PC-9 (cell line): ENCODE measurements around the gene TRABD2A. TPM values are rescaled to one million over a fixed set of nuclear protein-coding genes. Genes with fewer than 3 reads are reported as not detected.

ENCODE experiments used
- BruUV-seq: library from RNA; stranded (reverse); fragments of 400-500 nt; replicated peaks from 2 replicates; lab custom pipeline; 2021; lab: Mats Ljungman, UMichigan
- CTCF ChIA-PET: fragments of 300-600 bp; sonication (Branson Sonifier 250); formaldehyde crosslinking; loops from one replicate; lab custom pipeline; 2022; ENCODE audit warnings: antibody characterized with exemption; lab: Charles Lee
- POLR2A ChIA-PET: fragments of 300-600 bp; sonication (Branson Sonifier 250); formaldehyde crosslinking; loops from one replicate; lab custom pipeline; 2022; ENCODE audit warnings: antibody characterized with exemption; ENCODE audit not compliant: unreplicated experiment; lab: Charles Lee
- DNase-seq, 2 experiments: peaks; one replicate each; pipeline versions ENCODE4 v3.0.0 to v3.0.0-alpha.2; 2015 to 2022; ENCODE audit warnings: mixed read lengths in 1 of 2
- H2AFZ ChIP-seq: fragments of 200-600 bp; sonication (generic); 2 replicates; pipeline ENCODE4 v1.8.1; 2017; ENCODE audit warnings: antibody characterized with exemption
- H3F3A ChIP-seq: fragments of 200-600 bp; sonication (generic); 2 replicates; pipeline ENCODE4 v1.8.1; 2017; ENCODE audit warnings: antibody characterized with exemption, mild to moderate bottlenecking, low read depth; ENCODE audit not compliant: insufficient read depth
- H3K27ac ChIP-seq: fragments of 200-600 bp; sonication (generic); 2 replicates; pipeline ENCODE4 v1.6.1; 2016; ENCODE audit warnings: mixed run types
- H3K27me3 ChIP-seq: fragments of 200-600 bp; sonication (generic); 2 replicates; pipeline ENCODE4 v1.6.1; 2016; ENCODE audit warnings: low read depth, mixed run types; ENCODE audit not compliant: insufficient read depth
- H3K36me3 ChIP-seq: fragments of 200-600 bp; sonication (generic); 2 replicates; pipeline ENCODE4 v1.6.1; 2016; ENCODE audit warnings: low read depth, mixed run types
- H3K4me1 ChIP-seq: fragments of 200-600 bp; sonication (generic); replicated peaks from 2 replicates; pipeline ENCODE4 v1.6.1; 2016; ENCODE audit warnings: mixed run types; ENCODE audit not compliant: insufficient read depth
- H3K4me2 ChIP-seq: fragments of 200-600 bp; sonication (generic); 2 replicates; pipeline ENCODE4 v1.6.1; 2017; ENCODE audit warnings: mixed run types
- H3K4me3 ChIP-seq: fragments of 200-600 bp; sonication (generic); 2 replicates; pipeline ENCODE4 v1.6.1; 2016; ENCODE audit warnings: mixed run types
- H3K79me2 ChIP-seq: fragments of 200-600 bp; sonication (generic); 2 replicates; pipeline ENCODE4 v1.6.1; 2017; ENCODE audit warnings: low read depth, mixed run types
- H3K9me2 ChIP-seq: fragments of 200-600 bp; sonication (generic); 2 replicates; pipeline ENCODE4 v1.8.1; 2017; ENCODE audit warnings: mild to moderate bottlenecking; ENCODE audit not compliant: insufficient read depth
- H3K9me3 ChIP-seq: fragments of 200-600 bp; sonication (generic); 2 replicates; pipeline ENCODE4 v1.8.1; 2016; ENCODE audit warnings: low read depth; ENCODE audit not compliant: insufficient read depth
- H4K20me1 ChIP-seq: fragments of 200-600 bp; sonication (generic); 2 replicates; pipeline ENCODE4 v1.8.1; 2017; ENCODE audit not compliant: insufficient read depth
- EZH2 ChIP-seq: fragments of 200-600 bp; sonication (generic); IDR thresholded peaks from 2 replicates; pipeline ENCODE4 v1.8.0; 2017; ENCODE audit warnings: antibody characterized with exemption, low read depth
- intact Hi-C: fragments of 100-400 bp; cut with micrococcal nuclease; formaldehyde crosslinking; loops from one replicate; pipeline ENCODE4 v1.10.0; 2022; ENCODE audit not compliant: unreplicated experiment
- total RNA-seq: library from RNA; stranded (reverse); gene quantifications from 2 replicates; pipeline ENCODE4 v1.2.3, GENCODE V29; 2021
- TF ChIP-seq, protein P1 (sequence below): fragments of 200-600 bp; sonication (generic); conservative IDR thresholded peaks from 2 replicates; pipeline ENCODE4 v1.6.1; 2017; ENCODE audit warnings: mixed run types, antibody characterized with exemption, mild to moderate bottlenecking, moderate library complexity

The TRABD2A gene
- total RNA-seq, 1 experiment from 2014 or later: 2.2 TPM

DNA sequence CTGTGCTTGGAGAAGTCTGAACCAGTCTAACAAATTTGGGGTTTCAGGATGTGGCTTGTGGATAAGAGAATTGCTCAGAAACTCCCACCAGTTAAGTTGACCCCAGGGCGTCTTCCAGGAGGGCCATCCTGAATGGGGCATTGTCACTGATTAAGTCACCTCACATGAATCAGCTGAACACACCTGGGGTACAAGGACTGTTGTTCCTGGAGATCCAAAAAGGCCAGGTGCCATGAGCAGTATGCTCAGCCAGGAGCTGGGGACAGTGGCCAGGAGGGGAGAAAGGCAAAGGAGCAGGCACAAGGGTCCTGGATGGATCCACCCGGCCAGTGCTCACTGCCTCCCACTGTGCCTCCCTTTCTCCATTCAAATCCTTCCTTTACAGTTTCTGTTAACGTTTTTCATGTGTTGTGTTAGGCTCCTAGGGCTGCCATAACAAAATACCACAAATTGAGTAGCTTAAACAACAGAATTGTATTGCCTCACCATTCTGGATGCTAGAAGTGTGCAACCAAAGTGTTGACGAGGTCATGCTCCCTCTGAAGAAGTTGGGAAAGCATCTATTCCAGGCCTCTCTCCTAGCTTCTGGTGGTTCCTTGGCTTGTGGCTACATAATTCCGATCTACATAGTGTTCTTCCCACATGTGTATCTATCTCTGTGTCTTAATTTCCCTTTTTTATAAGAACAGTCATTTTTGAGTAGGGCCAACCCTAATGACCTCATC is 33.4 kb downstream of the TRABD2A start:
- Histone ChIP-seq H3K9me2 (no peaks in the 10 kb centered on the region), H3K27me3 (peaks cover 29% of the 10 kb centered on the region; the same call in 1 of the 2 replicates), H3K4me1 (no peaks in the 10 kb centered on the region), H3K4me3 (no peak overlapping the region), H3K27ac (no peak overlapping the region), H3K9me3 (no peaks in the 10 kb centered on the region), H2AFZ (no peak overlapping the region), H3F3A (no peaks in the 10 kb centered on the region), H3K79me2 (no peaks in the 10 kb centered on the region), H3K36me3 (no peaks in the 10 kb centered on the region), H3K4me2 (no peak overlapping the region), H4K20me1 (no peaks in the 10 kb centered on the region)
- no TSS peak for BruUV-seq
- DNase-seq: no peak
- intact Hi-C loops: no loop called here
- ChIA-PET CTCF (no interaction called here), POLR2A (no interaction called here)
- TF ChIP-seq, protein P1, sequence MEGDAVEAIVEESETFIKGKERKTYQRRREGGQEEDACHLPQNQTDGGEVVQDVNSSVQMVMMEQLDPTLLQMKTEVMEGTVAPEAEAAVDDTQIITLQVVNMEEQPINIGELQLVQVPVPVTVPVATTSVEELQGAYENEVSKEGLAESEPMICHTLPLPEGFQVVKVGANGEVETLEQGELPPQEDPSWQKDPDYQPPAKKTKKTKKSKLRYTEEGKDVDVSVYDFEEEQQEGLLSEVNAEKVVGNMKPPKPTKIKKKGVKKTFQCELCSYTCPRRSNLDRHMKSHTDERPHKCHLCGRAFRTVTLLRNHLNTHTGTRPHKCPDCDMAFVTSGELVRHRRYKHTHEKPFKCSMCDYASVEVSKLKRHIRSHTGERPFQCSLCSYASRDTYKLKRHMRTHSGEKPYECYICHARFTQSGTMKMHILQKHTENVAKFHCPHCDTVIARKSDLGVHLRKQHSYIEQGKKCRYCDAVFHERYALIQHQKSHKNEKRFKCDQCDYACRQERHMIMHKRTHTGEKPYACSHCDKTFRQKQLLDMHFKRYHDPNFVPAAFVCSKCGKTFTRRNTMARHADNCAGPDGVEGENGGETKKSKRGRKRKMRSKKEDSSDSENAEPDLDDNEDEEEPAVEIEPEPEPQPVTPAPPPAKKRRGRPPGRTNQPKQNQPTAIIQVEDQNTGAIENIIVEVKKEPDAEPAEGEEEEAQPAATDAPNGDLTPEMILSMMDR: no peak
- TF ChIP-seq EZH2: no peak

GRCh38 chr2:84846741-84847142 is 34.1 kb downstream of the TRABD2A start:
- intact Hi-C loops: no loop called here
- Histone ChIP-seq H3K4me1 (no peaks in the 10 kb centered on the region), H3K4me2 (no peak overlapping the region), H4K20me1 (no peaks in the 10 kb centered on the region), H3K4me3 (no peak overlapping the region), H3K9me2 (no peaks in the 10 kb centered on the region), H2AFZ (no peak overlapping the region), H3K27ac (no peak overlapping the region), H3K36me3 (no peaks in the 10 kb centered on the region), H3K9me3 (no peaks in the 10 kb centered on the region), H3K79me2 (no peaks in the 10 kb centered on the region), H3K27me3 (peaks cover 29% of the 10 kb centered on the region; the same call in 1 of the 2 replicates), H3F3A (no peaks in the 10 kb centered on the region)
- no TSS peak for BruUV-seq
- ChIA-PET CTCF (no interaction called here), POLR2A (no interaction called here)
- no peak for DNase-seq
- TF ChIP-seq EZH2: no peak
- TF ChIP-seq, protein P1: no peak

DNA sequence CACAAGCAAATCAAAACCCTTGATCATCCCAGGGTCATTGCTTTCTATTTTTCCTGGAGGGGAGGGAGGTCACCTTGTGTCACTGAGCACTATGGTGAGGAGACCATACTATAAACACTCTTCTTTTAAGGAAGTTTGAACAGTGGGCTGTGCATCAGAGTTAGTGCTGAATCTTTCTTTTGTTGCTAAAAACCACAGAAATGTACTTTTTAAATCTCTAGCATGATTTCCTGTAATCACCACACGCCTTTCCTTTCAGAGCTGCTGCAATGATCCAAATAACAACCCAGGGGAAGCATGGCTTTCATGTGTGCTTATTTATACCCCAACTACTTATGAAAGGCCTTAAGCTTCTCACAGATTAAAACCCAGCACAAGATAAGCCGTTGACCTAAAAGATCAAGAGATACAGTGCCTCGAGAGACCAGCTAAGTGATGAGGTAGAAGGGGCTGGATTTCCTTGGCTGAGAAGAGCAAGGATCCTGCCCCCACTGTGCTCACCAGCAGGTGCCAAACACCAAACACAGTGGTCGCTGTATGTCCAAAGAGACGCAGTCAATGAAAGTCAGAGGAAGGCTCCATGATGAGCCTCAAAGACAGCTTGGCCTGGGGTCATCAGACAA is 34.7 kb downstream of the TRABD2A start:
- H3K9me3 ChIP-seq: no peaks in the 10 kb centered on the region
- CTCF ChIA-PET: no interaction called here
- H4K20me1 ChIP-seq: no peaks in the 10 kb centered on the region
- H3K79me2 ChIP-seq: no peaks in the 10 kb centered on the region
- H3K27me3 ChIP-seq: peaks cover 29% of the 10 kb centered on the region; the same call in 1 of the 2 replicates
- BruUV-seq: no TSS peak
- TF ChIP-seq, protein P1: no peak
- no peak for TF ChIP-seq EZH2
- no peaks in the 10 kb centered on the region for H3K4me1 ChIP-seq
- H3K4me3 ChIP-seq: no peak overlapping the region
- H2AFZ ChIP-seq: no peak overlapping the region
- no peaks in the 10 kb centered on the region for H3K9me2 ChIP-seq
- intact Hi-C loops: no loop called here
- no peak overlapping the region for H3K4me2 ChIP-seq
- DNase-seq: no peak
- no peaks in the 10 kb centered on the region for H3K36me3 ChIP-seq
- no peak overlapping the region for H3K27ac ChIP-seq
- POLR2A ChIA-PET: no interaction called here
- H3F3A ChIP-seq: no peaks in the 10 kb centered on the region
